Stimulated activated CD8-positive, alpha-beta memory T cell treated with anti-CD3 and anti-CD28 coated beads, Interleukin-12 subunit alpha, Interleukin-12 subunit beta, amount 100 ng/mL, for 4 hours (primary cell): ENCODE measurements around the gene RASSF3.
"Not testable (repeated sequence)": the region's sequence is repeated elsewhere in the genome, so short reads cannot be mapped to it uniquely, and the experiment has no call there.

Experiments
- DNase-seq: peaks from one replicate; pipeline ENCODE4 v3.0.0-alpha.2; 2020; ENCODE audit warnings: low read depth

Gene RASSF3

DNA sequence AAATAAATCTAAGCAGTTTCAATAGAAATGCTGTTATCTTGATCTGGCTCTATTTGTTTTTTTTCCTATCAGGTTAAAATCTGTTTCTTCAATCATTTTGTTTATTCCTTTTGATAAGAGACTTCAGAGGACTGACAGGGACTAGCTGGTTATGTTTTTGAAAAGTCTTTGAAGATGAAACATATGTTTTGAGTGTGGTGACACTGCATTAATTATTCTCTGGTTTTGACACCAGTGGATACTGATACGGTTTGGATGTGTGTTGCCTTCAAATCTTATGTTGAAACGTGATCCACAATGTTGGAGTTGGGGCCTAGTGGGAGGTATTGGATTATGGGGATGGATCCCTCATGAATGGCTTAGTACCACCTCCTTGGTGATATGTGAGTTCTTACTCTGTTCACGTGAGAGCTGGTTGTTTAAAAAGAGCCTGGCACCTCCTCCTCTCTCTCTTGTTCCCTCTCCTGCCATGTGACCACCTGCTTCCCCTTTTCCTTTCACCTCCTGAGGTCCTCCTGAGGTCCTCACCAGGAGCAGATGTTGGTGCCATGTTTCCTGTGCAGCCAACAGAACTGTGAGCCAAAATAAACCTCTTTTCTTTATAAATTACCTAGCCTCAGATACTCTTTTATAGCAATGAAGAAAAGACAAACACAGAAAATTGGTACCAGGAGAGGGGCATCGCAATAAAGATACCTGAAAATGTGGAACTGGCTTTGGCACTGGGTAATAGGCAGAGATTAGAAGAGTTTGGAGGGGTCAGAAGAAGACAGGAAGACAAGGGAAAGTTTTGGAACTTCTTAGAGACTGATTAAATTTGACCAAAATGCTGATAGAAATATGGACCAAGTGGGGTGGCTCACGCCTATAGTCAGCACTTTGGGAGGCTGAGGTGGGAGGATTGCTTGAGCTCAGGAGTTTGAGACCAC lies 23.0 kb downstream of the RASSF3 start:
- DNase-seq = no peak

GRCh38 chr12:64633940-64634337 lies 23.6 kb downstream of the RASSF3 start:
- no peak for DNase-seq

GRCh38 chr12:64634508-64635092 lies 24.3 kb downstream of the RASSF3 start:
- no peak for DNase-seq

- DNase-seq = no peak
These were observed 25.2 kb downstream of the RASSF3 start for GRCh38 chr12:64635356-64635998.

DNA sequence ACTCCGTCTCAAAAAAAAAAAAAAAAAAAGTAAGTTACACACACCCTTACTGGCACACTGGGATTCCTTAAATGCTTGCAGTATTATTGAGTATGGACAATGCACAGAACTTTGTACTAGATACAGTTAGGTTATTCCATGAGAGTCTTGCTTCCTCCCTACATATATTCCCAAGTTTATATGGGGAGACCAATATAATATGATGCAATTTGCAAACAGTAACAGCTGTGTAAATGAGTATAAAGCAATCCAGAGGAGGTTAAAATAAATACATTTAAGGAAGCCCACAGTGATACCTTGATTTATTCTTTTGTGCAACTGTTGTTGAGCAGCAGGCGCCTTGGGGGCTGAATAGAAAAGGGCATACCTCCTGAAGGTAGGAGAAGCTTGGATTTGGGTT lies 26.6 kb downstream of the RASSF3 start:
- no peak for DNase-seq

GRCh38 chr12:64639466-64639865 lies 29.2 kb downstream of the RASSF3 start:
- no peak for DNase-seq

DNA sequence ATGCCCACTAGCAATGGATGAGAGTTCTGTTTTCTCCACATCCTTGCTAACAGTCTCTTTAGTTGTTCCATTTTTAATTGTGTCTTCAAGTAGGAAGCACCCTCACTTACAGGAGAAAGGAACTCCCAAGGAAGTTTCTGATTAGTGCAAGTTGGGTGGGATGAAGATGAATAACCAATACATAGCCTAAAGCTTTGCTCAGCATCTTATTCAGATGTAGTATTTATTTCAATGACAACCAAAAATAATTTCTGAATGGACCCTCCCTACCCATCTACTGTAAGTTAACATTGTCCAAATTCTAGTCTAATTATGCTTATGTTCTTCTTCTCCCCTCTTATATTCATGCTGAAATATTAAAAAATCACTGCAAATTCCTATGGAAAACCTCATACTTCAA lies 36.0 kb downstream of the RASSF3 start:
- DNase-seq = no peak

- DNase-seq = no peak
These were observed 39.2 kb downstream of the RASSF3 start for GRCh38 chr12:64649487-64649886.

DNA sequence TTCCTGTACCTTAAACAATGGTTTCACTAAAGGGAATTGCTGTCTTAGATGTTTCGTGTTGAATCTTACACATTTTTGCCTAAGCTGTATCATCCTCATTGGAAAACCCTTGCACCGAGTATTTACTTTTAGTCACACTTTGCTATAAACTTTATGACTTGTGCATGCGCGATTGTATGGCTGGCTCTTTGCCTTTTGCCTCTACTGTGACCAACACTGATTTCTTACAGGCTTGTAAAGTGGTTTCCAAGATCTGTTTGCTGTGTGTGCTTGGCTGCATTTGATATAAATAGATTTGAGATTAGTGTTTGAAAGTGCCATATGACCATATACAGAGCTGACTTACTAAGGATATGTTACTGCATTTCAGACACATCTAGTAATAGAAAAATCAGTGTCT lies 40.5 kb downstream of the RASSF3 start:
- DNase-seq = no peak

DNA sequence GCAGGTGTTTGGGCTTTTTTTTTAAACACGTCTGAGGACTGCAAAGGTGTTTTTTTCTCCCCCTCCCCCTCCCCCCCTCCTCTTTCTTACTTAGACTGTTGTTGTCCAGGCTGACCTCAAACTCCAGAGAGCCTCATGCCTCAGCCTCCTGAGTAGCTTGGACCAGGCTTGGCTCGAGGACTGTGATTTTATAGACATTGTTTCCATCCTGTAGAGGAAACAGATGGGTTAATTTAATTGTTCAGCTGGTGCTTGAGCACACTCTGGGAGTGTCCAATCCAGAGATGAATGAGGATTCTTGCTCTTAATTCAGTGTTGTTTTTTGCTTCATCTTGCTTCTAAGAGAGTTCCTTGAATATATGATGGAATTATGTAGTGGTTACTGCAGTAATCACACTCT lies 42.1 kb downstream of the RASSF3 start:
- no peak for DNase-seq

DNA sequence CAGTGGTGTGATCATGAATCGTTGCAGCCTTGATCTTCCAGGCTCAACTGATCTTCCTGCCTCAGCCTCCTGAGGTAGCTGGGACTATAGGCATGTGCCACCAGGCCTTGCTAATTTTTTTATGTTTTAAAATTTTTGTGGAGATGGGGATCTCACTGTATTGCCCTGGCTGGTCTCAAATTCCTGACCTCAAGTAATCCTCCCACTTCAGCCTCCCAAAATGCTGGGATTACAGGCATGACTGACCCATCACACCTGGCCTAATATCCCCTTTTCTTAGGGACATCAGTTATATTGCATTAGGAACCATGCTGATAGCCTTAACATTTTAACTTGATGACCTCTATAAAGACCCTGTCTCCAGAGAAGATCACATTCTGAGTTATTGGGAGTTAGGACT lies 42.8 kb downstream of the RASSF3 start:
- no peak for DNase-seq

GRCh38 chr12:64653907-64654306 lies 43.6 kb downstream of the RASSF3 start:
- not testable (repeated sequence) for DNase-seq

- no peak for DNase-seq
These were observed 44.8 kb downstream of the RASSF3 start for GRCh38 chr12:64655141-64655540.

DNA sequence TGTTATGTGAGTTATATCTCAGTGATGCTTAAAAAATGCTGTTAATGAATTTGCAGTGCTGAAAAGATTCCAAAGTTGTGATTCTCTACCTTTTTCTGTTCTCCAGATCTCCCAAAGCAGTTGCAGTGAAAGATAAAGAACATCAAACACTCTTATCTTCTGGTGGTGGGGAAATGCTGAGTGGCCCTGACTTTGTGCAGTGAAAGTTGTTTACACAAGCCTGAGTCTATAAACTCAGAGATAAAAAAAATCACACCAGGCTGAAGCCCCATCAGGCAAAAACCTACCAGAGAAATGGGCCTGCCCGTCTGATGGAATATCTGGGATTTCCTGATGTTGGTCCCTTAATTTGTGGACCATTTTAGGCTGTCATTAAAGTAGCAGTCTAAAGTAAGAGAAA lies 46.1 kb downstream of the RASSF3 start:
- DNase-seq = no peak

DNA sequence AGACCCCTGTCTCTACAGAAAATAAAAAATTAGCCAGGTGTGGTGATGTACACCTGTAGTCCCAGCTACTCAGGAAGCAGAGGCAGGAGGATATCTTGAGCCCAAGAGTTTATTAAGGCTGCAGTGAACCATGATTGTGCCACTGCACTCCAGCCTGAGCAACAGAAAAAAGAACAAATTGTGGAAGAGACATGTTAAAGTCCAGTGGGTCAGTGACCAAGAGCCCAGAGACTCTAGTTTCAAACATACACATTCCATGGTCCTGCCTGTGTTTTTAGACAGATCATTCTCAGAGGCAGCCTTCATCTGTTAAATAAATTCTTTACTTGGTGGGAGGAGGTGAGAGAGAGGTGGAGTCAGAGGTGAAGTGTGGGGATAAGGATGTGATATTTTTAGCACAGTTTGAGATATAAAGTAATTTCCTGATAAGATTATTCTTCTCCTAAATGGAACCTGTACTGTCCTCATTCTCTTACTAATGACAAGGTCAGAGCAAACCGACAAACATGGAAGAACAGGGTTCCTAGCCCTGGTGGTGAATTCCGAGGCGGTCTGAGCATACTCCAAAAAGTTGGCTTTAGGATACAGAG lies 48.7 kb downstream of the RASSF3 start:
- no peak for DNase-seq

GRCh38 chr12:64660237-64661018 lies 50.1 kb downstream of the RASSF3 start:
- DNase-seq = no peak

- DNase-seq = no peak
These were observed 52.7 kb downstream of the RASSF3 start for GRCh38 chr12:64663015-64663414.

- DNase-seq = no peak
These were observed 55.2 kb downstream of the RASSF3 start for GRCh38 chr12:64665514-64665913.

DNA sequence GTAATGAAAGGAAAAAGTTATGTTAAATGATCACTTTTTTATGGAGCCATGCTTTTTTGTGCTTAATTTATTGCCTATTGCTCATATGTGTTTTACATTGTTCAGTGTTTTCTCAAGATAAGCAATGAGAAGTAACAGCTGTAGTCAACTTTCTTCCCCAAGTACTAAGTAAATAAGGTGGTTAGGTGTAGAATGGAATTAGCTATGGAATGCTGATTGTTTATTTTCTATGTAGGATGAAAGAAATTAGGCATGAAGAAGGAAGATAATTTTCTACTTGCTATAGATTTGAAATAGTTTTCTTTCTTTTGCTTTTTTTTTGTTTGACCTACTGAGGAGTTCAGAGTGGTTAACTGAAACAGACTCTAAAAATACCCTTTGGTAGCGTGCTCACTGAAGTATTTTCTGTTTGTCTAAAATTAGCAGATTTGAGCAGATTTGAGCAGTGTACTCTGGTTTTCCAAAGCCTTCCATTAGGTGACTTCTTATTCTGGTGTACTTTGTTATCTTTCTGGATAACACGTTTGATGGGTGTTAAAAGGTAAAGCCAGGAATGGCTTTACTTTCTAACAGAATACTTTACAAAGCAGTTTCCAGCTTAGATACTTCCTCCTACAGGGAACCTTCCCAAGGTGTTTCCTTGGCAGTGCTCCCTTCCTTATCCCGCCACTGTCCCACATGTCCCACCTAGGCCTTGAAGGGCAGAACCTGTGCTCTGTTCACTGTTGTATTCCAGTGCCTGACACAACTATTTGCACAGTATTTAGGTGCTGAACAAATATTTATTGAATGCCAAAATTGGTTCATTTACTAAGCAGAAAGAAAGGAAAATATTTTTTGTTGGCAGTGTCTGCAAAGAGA lies 56.0 kb downstream of the RASSF3 start:
- DNase-seq = no peak

DNA sequence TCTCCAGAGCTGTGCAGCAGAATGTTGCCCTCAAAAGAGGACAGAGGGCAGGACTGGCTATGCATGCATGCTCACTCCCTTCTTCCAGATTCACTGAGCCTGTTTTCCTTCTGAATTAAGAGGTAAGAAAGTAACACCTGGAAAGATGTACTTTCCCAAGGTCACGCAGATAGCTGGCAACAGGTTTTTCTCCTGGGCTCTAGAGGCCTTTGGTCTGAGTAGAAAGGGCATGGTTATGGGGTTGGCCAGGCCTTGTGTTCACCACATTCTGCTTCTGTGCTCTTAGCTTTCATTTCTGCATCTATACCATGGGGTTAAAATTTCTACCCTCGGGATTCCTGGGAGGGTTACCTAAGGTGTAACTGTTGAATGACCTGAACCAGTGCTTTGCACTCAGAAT lies 57.5 kb downstream of the RASSF3 start:
- no peak for DNase-seq

DNA sequence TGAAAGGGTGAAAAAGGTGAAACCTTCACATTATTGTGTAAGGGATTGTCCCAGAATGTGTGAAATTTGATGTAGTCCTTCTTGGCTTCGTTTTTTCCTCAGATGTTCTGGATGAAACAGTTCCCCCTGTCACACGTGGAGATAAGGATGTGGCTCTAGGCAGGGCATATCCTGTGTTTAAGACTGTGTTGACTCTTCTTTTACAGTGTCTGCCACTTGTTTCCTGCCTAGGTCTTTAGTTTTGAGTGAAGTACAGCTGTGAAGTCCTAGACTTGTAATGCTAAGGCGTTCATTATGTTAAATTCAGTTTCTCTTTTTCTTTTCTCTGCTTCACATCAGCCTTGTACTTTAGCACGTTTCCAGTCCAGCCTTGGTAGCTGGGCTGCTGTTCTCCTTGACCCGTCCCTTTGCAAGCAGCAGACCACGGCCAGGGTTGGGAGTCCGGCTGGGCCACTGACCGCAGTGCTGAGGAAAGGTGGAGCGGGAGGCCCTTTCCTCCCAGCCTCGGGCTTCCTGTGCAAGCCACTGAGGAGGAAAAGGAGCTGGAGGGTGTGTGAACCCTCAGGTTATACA lies 59.1 kb downstream of the RASSF3 start:
- DNase-seq = peak; percentile 31
